WERI-Rb-1 (cell line): ENCODE measurements around the gene RYK.

ENCODE experiments used
- DNase-seq: peaks from one replicate; pipeline ENCODE4 v3.0.0-alpha.2; 2020
- H3K27ac ChIP-seq: fragments of 250-450 bp; sonication (Bioruptor Pico); 2 replicates; pipeline ENCODE4 v1.5.1; 2020; ENCODE audit warnings: mild to moderate bottlenecking, moderate library complexity
- H3K27me3 ChIP-seq: fragments of 250-450 bp; sonication (Bioruptor Pico); 2 replicates; pipeline ENCODE4 v1.5.1; 2021; ENCODE audit warnings: mild to moderate bottlenecking, low read depth, moderate library complexity; ENCODE audit not compliant: insufficient read depth, severe bottlenecking
- H3K36me3 ChIP-seq: fragments of 250-450 bp; sonication (Bioruptor Pico); 2 replicates; pipeline ENCODE4 v1.5.1; 2020; ENCODE audit warnings: mild to moderate bottlenecking, moderate library complexity
- H3K4me3 ChIP-seq: 2 replicates; pipeline ENCODE4 v1.5.1; 2011; ENCODE audit warnings: low read depth, mild to moderate bottlenecking, control low read depth, low read length
- H3K9me3 ChIP-seq: fragments of 250-450 bp; sonication (Bioruptor Pico); 2 replicates; pipeline ENCODE4 v1.5.1; 2021; ENCODE audit warnings: mild to moderate bottlenecking, moderate library complexity; ENCODE audit not compliant: severe bottlenecking
- TF ChIP-seq, protein P1 (sequence below): IDR thresholded peaks from 2 replicates; pipeline ENCODE4 v1.5.1; 2011; ENCODE audit warnings: low read depth, mild to moderate bottlenecking, control low read depth, inconsistent platforms, low read length

The RYK gene

DNA sequence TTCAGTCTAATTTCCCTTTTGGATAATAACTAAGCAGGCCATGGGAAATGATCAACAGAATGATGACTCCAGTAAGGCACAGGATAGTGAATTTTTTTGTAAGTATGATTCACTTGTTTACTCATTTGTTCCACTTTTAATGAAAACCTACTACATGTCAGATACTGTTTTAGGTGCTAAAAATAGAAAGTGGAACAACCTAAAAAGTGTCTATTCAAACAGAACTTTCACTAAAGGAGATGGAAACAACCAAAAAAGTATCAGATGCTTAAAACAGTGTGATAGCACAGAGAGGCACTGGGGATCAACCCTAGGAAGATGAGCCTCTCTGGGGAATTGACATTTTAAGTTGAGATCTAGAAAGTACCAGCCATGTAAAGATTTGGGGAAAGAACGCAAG, 11.1 kb downstream of the RYK start:
- H3K27me3 ChIP-seq, result no peaks in the 10 kb centered on the region
- no peak overlapping the region for H3K4me3 ChIP-seq
- DNase-seq, result no peak
- no peak overlapping the region for H3K27ac ChIP-seq
- no peaks in the 10 kb centered on the region for H3K36me3 ChIP-seq
- TF ChIP-seq, protein P1, sequence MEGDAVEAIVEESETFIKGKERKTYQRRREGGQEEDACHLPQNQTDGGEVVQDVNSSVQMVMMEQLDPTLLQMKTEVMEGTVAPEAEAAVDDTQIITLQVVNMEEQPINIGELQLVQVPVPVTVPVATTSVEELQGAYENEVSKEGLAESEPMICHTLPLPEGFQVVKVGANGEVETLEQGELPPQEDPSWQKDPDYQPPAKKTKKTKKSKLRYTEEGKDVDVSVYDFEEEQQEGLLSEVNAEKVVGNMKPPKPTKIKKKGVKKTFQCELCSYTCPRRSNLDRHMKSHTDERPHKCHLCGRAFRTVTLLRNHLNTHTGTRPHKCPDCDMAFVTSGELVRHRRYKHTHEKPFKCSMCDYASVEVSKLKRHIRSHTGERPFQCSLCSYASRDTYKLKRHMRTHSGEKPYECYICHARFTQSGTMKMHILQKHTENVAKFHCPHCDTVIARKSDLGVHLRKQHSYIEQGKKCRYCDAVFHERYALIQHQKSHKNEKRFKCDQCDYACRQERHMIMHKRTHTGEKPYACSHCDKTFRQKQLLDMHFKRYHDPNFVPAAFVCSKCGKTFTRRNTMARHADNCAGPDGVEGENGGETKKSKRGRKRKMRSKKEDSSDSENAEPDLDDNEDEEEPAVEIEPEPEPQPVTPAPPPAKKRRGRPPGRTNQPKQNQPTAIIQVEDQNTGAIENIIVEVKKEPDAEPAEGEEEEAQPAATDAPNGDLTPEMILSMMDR, result no peak
- no peaks in the 10 kb centered on the region for H3K9me3 ChIP-seq

DNA sequence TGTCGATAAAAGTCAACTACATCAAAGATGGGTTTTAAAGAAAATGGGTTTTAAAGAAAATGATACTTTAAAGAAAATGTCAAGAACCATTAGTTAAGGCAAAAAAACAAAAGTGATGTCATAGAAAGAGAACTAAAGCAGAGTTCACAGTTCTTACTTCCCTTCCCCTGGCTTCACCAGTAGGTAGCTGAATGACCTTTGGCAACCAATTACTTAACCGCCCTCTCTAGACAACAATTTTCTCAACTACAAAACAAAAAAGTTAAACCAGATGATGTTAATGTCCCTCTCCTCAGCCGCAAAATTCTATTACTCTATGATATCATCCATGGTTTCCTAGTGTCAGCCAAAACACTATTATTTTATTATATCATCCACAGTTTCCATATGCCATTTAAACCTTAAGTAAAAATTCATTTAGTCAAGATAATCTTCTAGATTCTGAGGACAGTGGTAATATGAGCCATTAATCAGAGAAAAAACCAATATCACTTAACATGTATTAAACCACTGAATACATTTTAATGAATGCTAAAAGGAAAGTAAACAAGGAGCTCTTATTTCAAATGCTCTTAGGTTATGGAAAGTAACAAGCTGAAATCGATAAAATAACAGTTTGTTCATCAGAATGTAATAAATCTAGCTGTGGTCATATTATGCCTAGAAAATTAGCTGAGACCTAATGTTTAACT, 13.1 kb downstream of the RYK start:
- TF ChIP-seq, protein P1, result no peak
- no peak for DNase-seq
- no peaks in the 10 kb centered on the region for H3K36me3 ChIP-seq

DNA sequence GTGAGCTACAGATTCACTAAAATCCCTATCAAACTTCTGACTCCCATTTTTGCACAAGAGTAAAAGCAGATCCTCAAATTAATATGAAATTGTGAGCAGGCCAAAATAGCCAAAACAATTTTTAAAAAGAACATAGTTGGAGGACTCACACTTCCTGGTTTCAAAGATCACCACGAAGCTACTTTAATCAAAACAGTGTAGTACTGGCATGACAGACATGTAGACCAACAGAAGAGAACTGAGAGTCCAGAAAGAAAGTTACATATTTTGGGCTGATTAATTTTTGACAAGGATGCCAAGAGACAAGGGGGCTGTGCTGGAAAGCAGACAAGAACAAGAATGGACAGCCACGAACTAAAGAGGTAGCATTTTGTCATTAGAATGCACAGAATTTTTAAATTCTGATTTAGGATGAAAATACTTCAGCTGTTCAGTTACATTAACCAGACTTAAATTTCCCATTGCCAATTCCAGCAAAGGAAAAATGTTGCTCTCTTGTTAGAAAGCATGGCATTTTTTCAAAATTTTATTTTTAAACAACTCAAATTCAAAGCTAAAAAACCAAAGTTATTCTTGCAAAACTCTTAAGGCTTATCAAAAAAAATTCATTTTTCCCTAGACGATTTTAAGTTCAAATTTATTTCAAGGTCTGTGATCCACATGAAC, 14.0 kb downstream of the RYK start:
- no peak for DNase-seq
- H3K27ac ChIP-seq, result no peak overlapping the region
- no peak overlapping the region for H3K4me3 ChIP-seq
- H3K27me3 ChIP-seq, result no peaks in the 10 kb centered on the region
- H3K9me3 ChIP-seq, result no peaks in the 10 kb centered on the region
- H3K36me3 ChIP-seq, result no peaks in the 10 kb centered on the region
- TF ChIP-seq, protein P1, result no peak

More for the DNA sequence above, 13.1 kb downstream of the RYK start:
- no peak overlapping the region for H3K27ac ChIP-seq
- no peak overlapping the region for H3K4me3 ChIP-seq
- no peaks in the 10 kb centered on the region for H3K9me3 ChIP-seq
- H3K27me3 ChIP-seq, result no peaks in the 10 kb centered on the region

DNA sequence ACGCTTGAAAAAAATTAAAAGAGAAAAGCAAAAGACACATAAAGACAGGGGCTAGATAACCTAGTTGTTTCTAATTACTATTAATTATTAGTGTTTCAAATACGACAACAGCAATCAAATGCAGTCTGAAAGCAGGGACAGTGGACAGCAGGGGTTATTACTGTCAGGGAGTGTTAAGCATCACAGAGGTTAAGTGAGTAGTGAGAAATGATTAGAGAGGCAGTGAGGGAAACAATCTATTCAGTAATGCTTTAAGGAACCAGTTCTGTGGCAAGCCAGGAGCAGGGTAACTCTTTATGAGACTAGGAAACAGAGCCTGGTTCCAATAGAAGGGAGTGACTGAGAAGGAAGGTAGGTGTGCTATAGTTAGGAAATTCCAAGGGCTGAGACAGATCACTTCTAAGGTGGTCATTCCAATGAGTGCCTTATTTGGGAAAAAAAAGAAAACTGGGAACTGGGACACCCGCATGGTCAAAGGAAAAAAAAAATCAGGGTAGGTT, 15.0 kb downstream of the RYK start:
- no peak for DNase-seq
- no peaks in the 10 kb centered on the region for H3K27me3 ChIP-seq
- H3K36me3 ChIP-seq, result no peaks in the 10 kb centered on the region
- no peak overlapping the region for H3K27ac ChIP-seq
- no peaks in the 10 kb centered on the region for H3K9me3 ChIP-seq
- no peak overlapping the region for H3K4me3 ChIP-seq
- TF ChIP-seq, protein P1, result no peak

DNA sequence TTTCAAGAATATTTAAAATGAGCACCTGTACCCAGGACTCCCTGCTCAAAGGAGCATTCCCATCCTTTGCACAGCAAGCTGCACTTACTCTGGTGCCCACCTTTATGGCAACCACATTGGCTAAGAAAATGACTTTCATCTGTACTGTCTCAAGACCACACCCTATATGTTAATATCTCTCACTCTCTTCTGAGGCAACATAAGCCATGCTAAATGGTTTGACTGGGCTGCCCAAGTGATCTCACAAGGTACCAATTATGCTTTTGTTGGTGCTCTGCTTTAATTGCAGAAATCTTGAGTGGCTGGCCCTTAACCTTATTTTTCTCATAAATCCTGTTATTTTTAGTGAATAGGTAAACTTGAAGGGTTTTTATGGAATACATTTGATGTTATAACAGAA, 17.7 kb downstream of the RYK start:
- Histone ChIP-seq H3K27ac (no peak overlapping the region), H3K36me3 (no peaks in the 10 kb centered on the region), H3K9me3 (no peaks in the 10 kb centered on the region), H3K4me3 (no peak overlapping the region), H3K27me3 (no peaks in the 10 kb centered on the region)
- no peak for DNase-seq
- TF ChIP-seq, protein P1, result no peak
